A549 (cell line): ENCODE data around the gene MOB3C. TPM values are rescaled to one million over a fixed set of nuclear protein-coding genes. Genes with fewer than 3 reads are reported as not detected.

ENCODE experiments used
- ATAC-seq, 2 experiments: fragments of 200-7000 bp in 1 of 2; fragments of >200 bp in 1 of 2; cut with Nextera tagmentation in 1 of 2; cut with Tn5 transposase in 1 of 2; 3 replicates each; pipeline versions ENCODE4 v1.8.0 to v1.9.1; 2018 to 2020; ENCODE audit warnings: mild to moderate bottlenecking in 1 of 2, moderate library complexity in 1 of 2
- CTCF ChIA-PET: fragments of 300-600 bp; sonication (Branson Sonifier 250); formaldehyde crosslinking; extraction: SDS; loops from one replicate; lab custom pipeline; 2021; ENCODE audit warnings: antibody characterized with exemption, inconsistent platforms; lab: Yijun Ruan, JAX
- POLR2A ChIA-PET: fragments of 350-600 bp; formaldehyde crosslinking; extraction: SDS; loops from one replicate; lab custom pipeline; 2021; ENCODE audit warnings: antibody characterized with exemption, inconsistent platforms; lab: Yijun Ruan, JAX
- DNase-seq, 2 experiments: peaks; one replicate each; pipeline versions ENCODE4 v3.0.0 to v3.0.0-alpha.2; 2011 to 2016; ENCODE audit warnings: low read depth in 1 of 2, low spot score in 1 of 2
- FAIRE-seq: peaks from 2 replicates; lab custom pipeline; 2011; peaks lifted over from hg19 to GRCh38; lab: Jason Lieb, UNC
- H3K27ac ChIP-seq, 2 experiments: fragments of >200 bp; sonication (Bioruptor Twin); formaldehyde crosslinking; 3 replicates each; pipeline ENCODE4 v1.5.1; 2016 to 2017
- H3K4me1 ChIP-seq: fragments of >200 bp; sonication (Bioruptor Twin); formaldehyde crosslinking; 3 replicates; pipeline ENCODE4 v1.6.1; 2016
- H3K4me2 ChIP-seq: fragments of >200 bp; sonication (Bioruptor Twin); formaldehyde crosslinking; 3 replicates; pipeline ENCODE4 v1.6.1; 2016
- H3K4me3 ChIP-seq: fragments of >200 bp; sonication (Bioruptor Twin); formaldehyde crosslinking; 3 replicates; pipeline ENCODE4 v1.5.1; 2016
- H3K9me3 ChIP-seq: fragments of >200 bp; sonication (Bioruptor Twin); formaldehyde crosslinking; 3 replicates; pipeline ENCODE4 v1.6.1; 2016
- BHLHE40 ChIP-seq: IDR thresholded peaks from 2 replicates; pipeline ENCODE4 v1.6.1; 2012; ENCODE audit warnings: low read depth, low read length, inconsistent platforms
- CBX2 ChIP-seq: fragments of 200-600 bp; sonication (generic); IDR thresholded peaks from 2 replicates; pipeline ENCODE4 v1.6.1; 2016; ENCODE audit warnings: low read depth, mild to moderate bottlenecking, borderline replicate concordance
- CHD2 ChIP-seq: fragments of 150-350 bp; IDR thresholded peaks from 2 replicates; pipeline ENCODE4 v1.6.1; 2014; ENCODE audit warnings: low read length; ENCODE audit not compliant: partially characterized antibody
- EHMT2 ChIP-seq: fragments of 200-600 bp; sonication (generic); IDR thresholded peaks from 2 replicates; pipeline ENCODE4 v1.6.1; 2016; ENCODE audit warnings: antibody characterized with exemption, low read depth, mild to moderate bottlenecking, moderate library complexity
- EP300 ChIP-seq, 2 experiments: fragments of >200 bp; sonication (Bioruptor Twin); formaldehyde crosslinking; IDR thresholded peaks; 2 replicates in 1 of 2; 3 replicates in 1 of 2; pipeline ENCODE4 v1.6.1; 2016 to 2017
- FOSB ChIP-seq: fragments of 250-450 bp; sonication (Bioruptor Pico); IDR thresholded peaks from 2 replicates; pipeline ENCODE4 v1.5.0; 2020; ENCODE audit warnings: mild to moderate bottlenecking, moderate library complexity
- HDAC2 ChIP-seq: fragments of 200-600 bp; sonication (generic); IDR thresholded peaks from 2 replicates; pipeline ENCODE4 v1.6.1; 2016
- HOXB13 ChIP-seq: fragments of 250-450 bp; sonication (Bioruptor Pico); IDR thresholded peaks from 2 replicates; pipeline ENCODE4 v1.5.0; 2020; ENCODE audit warnings: low read depth, mild to moderate bottlenecking, moderate library complexity
- HOXB5 ChIP-seq: fragments of 250-450 bp; sonication (Bioruptor Pico); IDR thresholded peaks from 2 replicates; pipeline ENCODE4 v1.5.0; 2020; ENCODE audit warnings: mild to moderate bottlenecking, moderate library complexity
- KDM5A ChIP-seq: fragments of 200-600 bp; sonication (generic); IDR thresholded peaks from 2 replicates; pipeline ENCODE4 v1.6.1; 2016; ENCODE audit warnings: antibody characterized with exemption, mild to moderate bottlenecking
- NPAS2 ChIP-seq: fragments of 250-450 bp; sonication (Bioruptor Pico); IDR thresholded peaks from 2 replicates; pipeline ENCODE4 v1.8.0; 2022; ENCODE audit warnings: mild to moderate bottlenecking, moderate library complexity, borderline replicate concordance
- PHF8 ChIP-seq: fragments of 200-600 bp; sonication (generic); IDR thresholded peaks from 2 replicates; pipeline ENCODE4 v1.6.1; 2016; ENCODE audit warnings: low read depth, mild to moderate bottlenecking, antibody characterized with exemption, moderate library complexity, borderline replicate concordance
- POLR2A ChIP-seq: IDR thresholded peaks from 2 replicates; pipeline ENCODE4 v1.6.1; 2012; ENCODE audit warnings: mild to moderate bottlenecking, low read length
- POLR2AphosphoS2 ChIP-seq: conservative IDR thresholded peaks from 2 replicates; pipeline ENCODE4 v1.6.1; 2012; ENCODE audit warnings: low read length, improper control_type of control experiment, inconsistent platforms
- SMC3 ChIP-seq: fragments of >200 bp; sonication (Bioruptor Twin); formaldehyde crosslinking; IDR thresholded peaks from 3 replicates; pipeline ENCODE4 v1.6.1; 2018; ENCODE audit warnings: inconsistent platforms
- SREBF2 ChIP-seq: fragments of 450-650 bp; IDR thresholded peaks from 2 replicates; pipeline ENCODE4 v1.6.1; 2014; ENCODE audit warnings: mild to moderate bottlenecking, moderate library complexity
- TP53 ChIP-seq: fragments of 250-450 bp; sonication (Bioruptor Pico); IDR thresholded peaks from 2 replicates; pipeline ENCODE4 v1.5.0; 2021; ENCODE audit warnings: mild to moderate bottlenecking, moderate library complexity
- ZC3H11A ChIP-seq: fragments of 450-650 bp; IDR thresholded peaks from 2 replicates; pipeline ENCODE4 v1.6.1; 2014; ENCODE audit warnings: antibody characterized with exemption, mild to moderate bottlenecking
- ZNF302 ChIP-seq: fragments of 250-450 bp; sonication (Bioruptor Pico); IDR thresholded peaks from 2 replicates; pipeline ENCODE4 v1.9.0; 2021; ENCODE audit warnings: inconsistent platforms, mild to moderate bottlenecking, moderate library complexity
- ZSCAN20 ChIP-seq: fragments of 250-450 bp; sonication (Bioruptor Pico); IDR thresholded peaks from 2 replicates; pipeline ENCODE4 v1.8.0; 2022; ENCODE audit warnings: mild to moderate bottlenecking, moderate library complexity
- WGBS: methylation state at CpG from one replicate; pipeline ENCODE4 v1.1.6; 2017; ENCODE audit errors: missing lambda C conversion rate; 5-methylcytosine and 5-hydroxymethylcytosine counted together
- polyA plus RNA-seq, 4 experiments: library from polyadenylated mRNA; depleted of rRNA in 3 of 4; stranded (reverse); fragments of >200 nt; fragmentation: RNase III in 1 of 4; extraction: RNeasy Plus Mini Kit Qiagen cat#74134 plus additional on column Dnase treatment in 1 of 4; gene quantifications; 2 replicates in 3 of 4; 3 replicates in 1 of 4; pipeline ENCODE4 v1.2.3, GENCODE V29; 2011 to 2017
- TF ChIP-seq, protein P1 (sequence below): fragments of 150-350 bp; IDR thresholded peaks from 2 replicates; pipeline ENCODE4 v1.6.1; 2014; ENCODE audit warnings: low read depth, mild to moderate bottlenecking, low read length
- TF ChIP-seq, protein P2 (sequence below): IDR thresholded peaks from 2 replicates; pipeline ENCODE4 v1.6.1; 2012; ENCODE audit warnings: low read depth, borderline replicate concordance
- TF ChIP-seq, protein P3 (sequence below): IDR thresholded peaks from 2 replicates; pipeline ENCODE4 v1.6.1; 2012
- TF ChIP-seq, protein P4 (sequence below): fragments of 200-600 bp; sonication (generic); IDR thresholded peaks from 2 replicates; pipeline ENCODE4 v1.6.1; 2016; ENCODE audit warnings: antibody characterized with exemption, mild to moderate bottlenecking, moderate library complexity
- TF ChIP-seq, protein P5 (sequence below): fragments of 250-450 bp; sonication (Bioruptor Pico); IDR thresholded peaks from 2 replicates; pipeline ENCODE4 v1.5.0; 2020; ENCODE audit warnings: low read depth, mild to moderate bottlenecking, moderate library complexity
- TF ChIP-seq, protein P6 (sequence below): fragments of 250-450 bp; sonication (Bioruptor Pico); IDR thresholded peaks from 2 replicates; pipeline ENCODE4 v1.5.0; 2021; ENCODE audit warnings: mild to moderate bottlenecking, moderate library complexity, borderline replicate concordance

Gene MOB3C
- polyA plus RNA-seq, 2 of the 4 experiments (the other 2 are of a cell fraction): 2.6 to 2.7 TPM

DNA sequence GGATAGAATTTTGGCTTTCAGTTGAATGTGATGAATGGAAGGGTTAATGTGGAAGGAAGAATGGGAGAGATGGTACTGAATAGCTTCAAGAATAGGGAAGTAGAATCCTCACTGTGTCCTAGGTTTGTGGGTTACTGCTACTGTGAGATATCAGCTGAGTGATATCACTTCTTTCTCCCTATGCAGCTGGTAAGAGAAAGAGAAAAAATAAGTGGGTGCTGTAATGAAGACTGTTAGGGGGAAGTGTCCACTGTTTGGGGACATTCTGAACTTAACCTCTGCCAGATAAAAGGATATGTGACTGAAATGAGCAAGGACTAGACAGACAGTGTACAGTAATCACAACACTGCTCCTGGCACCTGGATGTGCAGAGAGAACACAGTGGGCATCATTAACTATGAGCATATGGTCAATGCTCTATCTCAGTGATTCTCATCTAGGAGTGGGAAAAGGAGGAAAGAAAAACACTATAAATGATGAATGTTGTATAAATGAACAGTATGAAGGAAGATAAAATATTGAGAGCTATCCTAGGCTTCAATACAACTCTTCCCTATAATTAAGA, 25.6 kb upstream of the MOB3C start:
- TF ChIP-seq POLR2AphosphoS2: no peak
- TF ChIP-seq CBX2: no peak
- TF ChIP-seq ZC3H11A: no peak
- TF ChIP-seq, protein P1, sequence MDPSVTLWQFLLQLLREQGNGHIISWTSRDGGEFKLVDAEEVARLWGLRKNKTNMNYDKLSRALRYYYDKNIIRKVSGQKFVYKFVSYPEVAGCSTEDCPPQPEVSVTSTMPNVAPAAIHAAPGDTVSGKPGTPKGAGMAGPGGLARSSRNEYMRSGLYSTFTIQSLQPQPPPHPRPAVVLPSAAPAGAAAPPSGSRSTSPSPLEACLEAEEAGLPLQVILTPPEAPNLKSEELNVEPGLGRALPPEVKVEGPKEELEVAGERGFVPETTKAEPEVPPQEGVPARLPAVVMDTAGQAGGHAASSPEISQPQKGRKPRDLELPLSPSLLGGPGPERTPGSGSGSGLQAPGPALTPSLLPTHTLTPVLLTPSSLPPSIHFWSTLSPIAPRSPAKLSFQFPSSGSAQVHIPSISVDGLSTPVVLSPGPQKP: no peak
- no peak for TF ChIP-seq FOSB (CRISPR knock-in tag)
- no peak for TF ChIP-seq SREBF2
- no peak for TF ChIP-seq HOXB13 (CRISPR knock-in tag)
- no peak for TF ChIP-seq HDAC2
- no peak for TF ChIP-seq SMC3
- no peak for TF ChIP-seq ZNF302 (CRISPR knock-in tag)
- TF ChIP-seq, protein P2, sequence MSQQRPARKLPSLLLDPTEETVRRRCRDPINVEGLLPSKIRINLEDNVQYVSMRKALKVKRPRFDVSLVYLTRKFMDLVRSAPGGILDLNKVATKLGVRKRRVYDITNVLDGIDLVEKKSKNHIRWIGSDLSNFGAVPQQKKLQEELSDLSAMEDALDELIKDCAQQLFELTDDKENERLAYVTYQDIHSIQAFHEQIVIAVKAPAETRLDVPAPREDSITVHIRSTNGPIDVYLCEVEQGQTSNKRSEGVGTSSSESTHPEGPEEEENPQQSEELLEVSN: no peak
- TF ChIP-seq BHLHE40: no peak
- TF ChIP-seq NPAS2: no peak
- TF ChIP-seq TP53 (CRISPR knock-in tag): no peak
- TF ChIP-seq, protein P3, sequence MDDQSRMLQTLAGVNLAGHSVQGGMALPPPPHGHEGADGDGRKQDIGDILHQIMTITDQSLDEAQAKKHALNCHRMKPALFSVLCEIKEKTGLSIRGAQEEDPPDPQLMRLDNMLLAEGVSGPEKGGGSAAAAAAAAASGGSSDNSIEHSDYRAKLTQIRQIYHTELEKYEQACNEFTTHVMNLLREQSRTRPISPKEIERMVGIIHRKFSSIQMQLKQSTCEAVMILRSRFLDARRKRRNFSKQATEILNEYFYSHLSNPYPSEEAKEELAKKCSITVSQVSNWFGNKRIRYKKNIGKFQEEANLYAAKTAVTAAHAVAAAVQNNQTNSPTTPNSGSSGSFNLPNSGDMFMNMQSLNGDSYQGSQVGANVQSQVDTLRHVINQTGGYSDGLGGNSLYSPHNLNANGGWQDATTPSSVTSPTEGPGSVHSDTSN: no peak
- TF ChIP-seq, protein P4, sequence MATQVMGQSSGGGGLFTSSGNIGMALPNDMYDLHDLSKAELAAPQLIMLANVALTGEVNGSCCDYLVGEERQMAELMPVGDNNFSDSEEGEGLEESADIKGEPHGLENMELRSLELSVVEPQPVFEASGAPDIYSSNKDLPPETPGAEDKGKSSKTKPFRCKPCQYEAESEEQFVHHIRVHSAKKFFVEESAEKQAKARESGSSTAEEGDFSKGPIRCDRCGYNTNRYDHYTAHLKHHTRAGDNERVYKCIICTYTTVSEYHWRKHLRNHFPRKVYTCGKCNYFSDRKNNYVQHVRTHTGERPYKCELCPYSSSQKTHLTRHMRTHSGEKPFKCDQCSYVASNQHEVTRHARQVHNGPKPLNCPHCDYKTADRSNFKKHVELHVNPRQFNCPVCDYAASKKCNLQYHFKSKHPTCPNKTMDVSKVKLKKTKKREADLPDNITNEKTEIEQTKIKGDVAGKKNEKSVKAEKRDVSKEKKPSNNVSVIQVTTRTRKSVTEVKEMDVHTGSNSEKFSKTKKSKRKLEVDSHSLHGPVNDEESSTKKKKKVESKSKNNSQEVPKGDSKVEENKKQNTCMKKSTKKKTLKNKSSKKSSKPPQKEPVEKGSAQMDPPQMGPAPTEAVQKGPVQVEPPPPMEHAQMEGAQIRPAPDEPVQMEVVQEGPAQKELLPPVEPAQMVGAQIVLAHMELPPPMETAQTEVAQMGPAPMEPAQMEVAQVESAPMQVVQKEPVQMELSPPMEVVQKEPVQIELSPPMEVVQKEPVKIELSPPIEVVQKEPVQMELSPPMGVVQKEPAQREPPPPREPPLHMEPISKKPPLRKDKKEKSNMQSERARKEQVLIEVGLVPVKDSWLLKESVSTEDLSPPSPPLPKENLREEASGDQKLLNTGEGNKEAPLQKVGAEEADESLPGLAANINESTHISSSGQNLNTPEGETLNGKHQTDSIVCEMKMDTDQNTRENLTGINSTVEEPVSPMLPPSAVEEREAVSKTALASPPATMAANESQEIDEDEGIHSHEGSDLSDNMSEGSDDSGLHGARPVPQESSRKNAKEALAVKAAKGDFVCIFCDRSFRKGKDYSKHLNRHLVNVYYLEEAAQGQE: no peak
- no peak for TF ChIP-seq POLR2A
- TF ChIP-seq KDM5A: no peak
- TF ChIP-seq, all 56 proteins: peak for 0
- Histone ChIP-seq H3K9me3 (no peaks in the 10 kb centered on the region), H3K4me1 (peaks cover 38% of the 10 kb centered on the region), H3K4me3 (no peak overlapping the region), H3K27ac (peak overlapping the region in 1 of 2 experiments; percentile 53; a peak in 1 of 6 replicates), H3K4me2 (peak overlapping the region; percentile 67; the same call in 2 of the 3 replicates)
- DNase-seq: no peak
- no peak for ATAC-seq
- CTCF ChIA-PET: interaction anchor here (0.9 to 1.5 kb wide), 2 partner anchors 11 to 83 kb away, joined by 3 read pairs; no protein-coding TSS in a partner anchor
- POLR2A ChIA-PET: no interaction called here
- FAIRE-seq: no peak

DNA sequence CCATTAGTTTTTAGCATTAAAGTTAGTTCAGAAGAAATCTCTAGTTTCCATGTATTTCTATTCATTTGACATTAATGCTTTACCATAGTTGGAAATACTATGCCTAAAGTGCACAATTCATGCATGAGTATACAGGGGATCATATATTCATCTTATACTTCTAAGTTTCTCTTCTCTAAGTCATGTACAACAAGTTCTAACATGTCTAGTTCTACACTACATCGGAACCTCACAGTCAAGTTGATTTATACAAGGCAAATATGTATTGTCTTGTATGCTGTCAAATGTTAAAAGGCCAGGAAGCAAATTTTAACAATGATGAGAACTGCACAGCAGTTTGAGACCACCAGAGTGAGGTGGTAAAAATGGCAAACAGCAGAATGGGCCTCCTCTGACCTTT, 22.9 kb upstream of the MOB3C start:
- Histone ChIP-seq H3K27ac (0 out of 6 replicates have a peak overlapping the region, but pooled peaks of 1 of the 2 experiments have one; percentile 36), H3K9me3 (no peaks in the 10 kb centered on the region), H3K4me2 (peak overlapping the region; percentile 53; the same call in 2 of the 3 replicates), H3K4me1 (peaks cover 38% of the 10 kb centered on the region), H3K4me3 (no peak overlapping the region)
- CTCF ChIA-PET: interaction anchor here (0.8 to 1.1 kb wide), 2 partner anchors 8 to 16 kb away, joined by 3 read pairs; no protein-coding TSS in a partner anchor
- no peak for ATAC-seq
- no peak for DNase-seq
- no peak for FAIRE-seq
- POLR2A ChIA-PET: no interaction called here
- 81% methylated on average over 1 of the region's 1 CpG for WGBS
- TF ChIP-seq PHF8 (no peak), ZSCAN20 (CRISPR knock-in tag) (no peak), ZC3H11A (no peak), HOXB5 (no peak), EHMT2 (no peak), CHD2 (no peak), EP300 (IDR thresholded peaks at IDR 0.05) (no peak)
- TF ChIP-seq, protein P3: no peak
- TF ChIP-seq, protein P5, sequence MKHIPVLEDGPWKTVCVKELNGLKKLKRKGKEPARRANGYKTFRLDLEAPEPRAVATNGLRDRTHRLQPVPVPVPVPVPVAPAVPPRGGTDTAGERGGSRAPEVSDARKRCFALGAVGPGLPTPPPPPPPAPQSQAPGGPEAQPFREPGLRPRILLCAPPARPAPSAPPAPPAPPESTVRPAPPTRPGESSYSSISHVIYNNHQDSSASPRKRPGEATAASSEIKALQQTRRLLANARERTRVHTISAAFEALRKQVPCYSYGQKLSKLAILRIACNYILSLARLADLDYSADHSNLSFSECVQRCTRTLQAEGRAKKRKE (CRISPR knock-in tag): no peak
- TF ChIP-seq, protein P6, sequence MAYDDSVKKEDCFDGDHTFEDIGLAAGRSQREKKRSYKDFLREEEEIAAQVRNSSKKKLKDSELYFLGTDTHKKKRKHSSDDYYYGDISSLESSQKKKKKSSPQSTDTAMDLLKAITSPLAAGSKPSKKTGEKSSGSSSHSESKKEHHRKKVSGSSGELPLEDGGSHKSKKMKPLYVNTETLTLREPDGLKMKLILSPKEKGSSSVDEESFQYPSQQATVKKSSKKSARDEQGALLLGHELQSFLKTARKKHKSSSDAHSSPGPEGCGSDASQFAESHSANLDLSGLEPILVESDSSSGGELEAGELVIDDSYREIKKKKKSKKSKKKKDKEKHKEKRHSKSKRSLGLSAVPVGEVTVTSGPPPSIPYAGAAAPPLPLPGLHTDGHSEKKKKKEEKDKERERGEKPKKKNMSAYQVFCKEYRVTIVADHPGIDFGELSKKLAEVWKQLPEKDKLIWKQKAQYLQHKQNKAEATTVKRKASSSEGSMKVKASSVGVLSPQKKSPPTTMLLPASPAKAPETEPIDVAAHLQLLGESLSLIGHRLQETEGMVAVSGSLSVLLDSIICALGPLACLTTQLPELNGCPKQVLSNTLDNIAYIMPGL (CRISPR knock-in tag): no peak
